H9 (cell line): ENCODE measurements around the gene PACS1. TPM values are rescaled to one million over a fixed set of nuclear protein-coding genes. Genes with fewer than 3 reads are reported as not detected.

Source experiments
- DNase-seq: peaks from one replicate; pipeline ENCODE4 v3.0.0-alpha.2; 2017
- H2AFZ ChIP-seq: one replicate; pipeline ENCODE4 v1.6.1; 2013; ENCODE audit warnings: mild to moderate bottlenecking, low read length, control low read depth, moderate library complexity
- H2AK5ac ChIP-seq: 2 replicates; pipeline ENCODE4 v1.6.1; 2013; ENCODE audit warnings: low read length, control low read depth, mixed read lengths; ENCODE audit not compliant: insufficient read length
- H2BK120ac ChIP-seq: one replicate; pipeline ENCODE4 v1.6.1; 2013; ENCODE audit warnings: low read depth, mild to moderate bottlenecking, low read length, control low read depth, inconsistent platforms; ENCODE audit not compliant: poor library complexity, severe bottlenecking
- H2BK12ac ChIP-seq: 2 replicates; pipeline ENCODE4 v1.6.1; 2013; ENCODE audit warnings: low read length, control low read depth, mixed read lengths, low read depth; ENCODE audit not compliant: insufficient read length
- H2BK15ac ChIP-seq: 2 replicates; pipeline ENCODE4 v1.6.1; 2013; ENCODE audit warnings: low read depth, low read length, control low read depth
- H2BK20ac ChIP-seq: one replicate; pipeline ENCODE4 v1.6.1; 2013; ENCODE audit warnings: low read depth, mild to moderate bottlenecking, low read length, control low read depth, inconsistent platforms; ENCODE audit not compliant: poor library complexity, severe bottlenecking
- H2BK5ac ChIP-seq: 2 replicates; pipeline ENCODE4 v1.6.1; 2013; ENCODE audit warnings: low read length, control low read depth, mixed read lengths; ENCODE audit not compliant: insufficient read length
- H3K14ac ChIP-seq: 2 replicates; pipeline ENCODE4 v1.6.1; 2013; ENCODE audit warnings: low read length, control low read depth; ENCODE audit not compliant: insufficient read depth
- H3K18ac ChIP-seq: 2 replicates; pipeline ENCODE4 v1.6.1; 2013; ENCODE audit warnings: low read depth, mild to moderate bottlenecking, mixed read lengths, low read length, control low read depth; ENCODE audit not compliant: insufficient read length
- H3K23ac ChIP-seq: 2 replicates; pipeline ENCODE4 v1.6.1; 2013; ENCODE audit warnings: low read length, control low read depth, mixed read lengths, low read depth; ENCODE audit not compliant: insufficient read length
- H3K23me2 ChIP-seq: 2 replicates; pipeline ENCODE4 v1.6.1; 2013; ENCODE audit warnings: low read depth, mild to moderate bottlenecking, mixed read lengths, low read length, control low read depth; ENCODE audit not compliant: insufficient read length, poor library complexity, severe bottlenecking
- H3K27ac ChIP-seq: 2 replicates; pipeline ENCODE4 v1.5.1; 2013; ENCODE audit warnings: low read length, control low read depth, mixed read lengths, low read depth; ENCODE audit not compliant: insufficient read length
- H3K27me3 ChIP-seq: 2 replicates; pipeline ENCODE4 v1.6.1; 2013; ENCODE audit warnings: low read length, control low read depth, inconsistent platforms; ENCODE audit not compliant: insufficient read depth
- H3K4ac ChIP-seq: 2 replicates; pipeline ENCODE4 v1.6.1; 2013; ENCODE audit warnings: low read depth, mild to moderate bottlenecking, control low read depth, inconsistent platforms, low read length, moderate library complexity
- H3K4me1 ChIP-seq: 2 replicates; pipeline ENCODE4 v1.6.1; 2013; ENCODE audit warnings: low read length, control low read depth, inconsistent platforms; ENCODE audit not compliant: insufficient read depth
- H3K4me2 ChIP-seq: 2 replicates; pipeline ENCODE4 v1.6.1; 2013; ENCODE audit warnings: low read length, control low read depth, mixed read lengths; ENCODE audit not compliant: insufficient read length, insufficient read depth
- H3K56ac ChIP-seq: 2 replicates; pipeline ENCODE4 v1.6.1; 2013; ENCODE audit warnings: low read depth, mild to moderate bottlenecking, mixed read lengths, low read length, control low read depth; ENCODE audit not compliant: insufficient read length
- H3K79me1 ChIP-seq: 2 replicates; pipeline ENCODE4 v1.6.1; 2013; ENCODE audit warnings: low read depth, mild to moderate bottlenecking, moderate library complexity, low read length, control low read depth, inconsistent platforms; ENCODE audit not compliant: insufficient read depth, poor library complexity, severe bottlenecking
- H3K79me2 ChIP-seq: 2 replicates; pipeline ENCODE4 v1.6.1; 2013; ENCODE audit warnings: low read length, control low read depth, inconsistent platforms; ENCODE audit not compliant: insufficient read depth
- H3K9ac ChIP-seq: 2 replicates; pipeline ENCODE4 v1.6.1; 2013; ENCODE audit warnings: low read length, control low read depth, mixed read lengths; ENCODE audit not compliant: insufficient read length; ENCODE audit errors: extremely low read depth
- H3K9me3 ChIP-seq: one replicate; pipeline ENCODE4 v1.6.1; 2013; ENCODE audit warnings: low read depth, low read length, inconsistent platforms; ENCODE audit not compliant: control insufficient read depth
- H3T11ph ChIP-seq: one replicate; pipeline ENCODE4 v1.6.1; 2013; ENCODE audit warnings: mild to moderate bottlenecking, low read length, control low read depth, inconsistent platforms
- H4K20me1 ChIP-seq: one replicate; pipeline ENCODE4 v1.6.1; 2013; ENCODE audit not compliant: control insufficient read depth, insufficient read length, insufficient read depth
- H4K5ac ChIP-seq: 2 replicates; pipeline ENCODE4 v1.6.1; 2013; ENCODE audit warnings: low read depth, mild to moderate bottlenecking, mixed read lengths, low read length, control low read depth; ENCODE audit not compliant: insufficient read length
- H4K8ac ChIP-seq: replicated peaks from 2 replicates; pipeline ENCODE4 v1.6.1; 2013; ENCODE audit warnings: low read length, control low read depth, mixed read lengths, low read depth; ENCODE audit not compliant: insufficient read length
- H4K91ac ChIP-seq: 2 replicates; pipeline ENCODE4 v1.6.1; 2013; ENCODE audit warnings: low read depth, mild to moderate bottlenecking, moderate library complexity, mixed read lengths, low read length, control low read depth; ENCODE audit not compliant: insufficient read length
- H3K27ac Mint-ChIP-seq, 3 experiments: 2 replicates in 2 of 3; 3 replicates in 1 of 3; pipeline ENCODE4 v1.8.0; 2020 to 2021; ENCODE audit warnings: mixed read lengths in 3 of 3, mild to moderate bottlenecking in 1 of 3, moderate library complexity in 1 of 3
- H3K27me3 Mint-ChIP-seq: 2 replicates; pipeline ENCODE4 v1.8.0; 2021; ENCODE audit warnings: low read depth, mild to moderate bottlenecking, moderate library complexity, mixed read lengths
- H3K36me3 Mint-ChIP-seq, 3 experiments: 2 replicates in 2 of 3; 3 replicates in 1 of 3; pipeline ENCODE4 v1.8.0; 2020 to 2021; ENCODE audit warnings: low read depth in 3 of 3, mixed read lengths in 3 of 3; ENCODE audit not compliant: insufficient read depth in 1 of 3
- H3K4me1 Mint-ChIP-seq, 2 experiments: 2 replicates each; pipeline ENCODE4 v1.8.0; 2020; ENCODE audit warnings: mixed read lengths in 2 of 2
- H3K4me3 Mint-ChIP-seq, 2 experiments: 2 replicates in 1 of 2; 3 replicates in 1 of 2; pipeline ENCODE4 v1.8.0; 2020 to 2021; ENCODE audit warnings: mild to moderate bottlenecking in 2 of 2, mixed read lengths in 2 of 2, moderate library complexity in 1 of 2
- H3K9me3 Mint-ChIP-seq, 2 experiments: 2 replicates in 1 of 2; 3 replicates in 1 of 2; pipeline ENCODE4 v1.8.0; 2020; ENCODE audit warnings: mild to moderate bottlenecking in 2 of 2, mixed read lengths in 2 of 2, moderate library complexity in 1 of 2
- WGBS: extraction: QIAGEN DNeasy Blood & Tissue Kit; methylation state at CpG from one replicate; pipeline ENCODE4 v1.1.7; 2013; ENCODE audit warnings: missing lambda C conversion rate, low lambda C conversion rate, mixed read lengths; ENCODE audit not compliant: insufficient read length; ENCODE audit errors: extremely low coverage; 5-methylcytosine and 5-hydroxymethylcytosine counted together
- total RNA-seq: library from RNA; stranded (reverse); gene quantifications from 2 replicates; pipeline ENCODE4 v1.2.1, GENCODE V29; 2021
- TF ChIP-seq, protein P1 (sequence below): fragments of 200-600 bp; sonication (generic); conservative IDR thresholded peaks from 3 replicates; pipeline ENCODE4 v1.8.0; 2021; ENCODE audit warnings: antibody characterized with exemption, mild to moderate bottlenecking

PACS1 gene
- total RNA-seq, 1 experiment from 2014 or later = 35.5 TPM

DNA sequence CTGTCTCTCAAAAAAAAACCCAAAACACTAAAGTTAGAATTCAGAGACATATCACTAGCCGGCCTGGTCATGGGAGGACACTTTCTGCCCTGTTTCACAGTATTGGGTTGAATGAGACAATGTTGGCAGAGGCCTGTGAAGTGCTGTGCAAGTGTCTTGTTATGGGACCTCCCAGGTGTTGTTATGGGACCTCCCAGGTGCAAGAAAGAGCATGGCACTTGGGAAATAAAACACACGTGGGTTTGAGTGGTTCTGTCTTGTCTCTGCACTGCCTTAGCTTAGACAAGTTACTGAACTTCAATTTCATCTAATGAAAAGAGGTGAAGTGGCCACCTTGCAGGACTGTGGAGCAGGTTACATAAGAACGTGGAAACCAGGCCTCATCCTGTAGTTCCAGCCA, 169.4 kb downstream of the PACS1 start:
- H3K79me2 ChIP-seq = no peaks in the 10 kb centered on the region
- Mint-ChIP-seq H3K27me3 (peaks cover 3% of the 10 kb centered on the region; the same call in 1 of the 2 replicates), H3K36me3 (peaks cover 2 to 15% (median 10%) of the 10 kb centered on the region in 3 experiments; a peak in 4 of 7 replicates), H3K27ac (no peak overlapping the region), H3K4me3 (no peak overlapping the region), H3K4me1 (peaks cover 5% of the 10 kb centered on the region in 2 experiments; a peak in 3 of 4 replicates), H3K9me3 (no peaks in the 10 kb centered on the region)
- H3K79me1 ChIP-seq = no peaks in the 10 kb centered on the region
- H2BK15ac ChIP-seq = no peak overlapping the region
- TF ChIP-seq, protein P1, sequence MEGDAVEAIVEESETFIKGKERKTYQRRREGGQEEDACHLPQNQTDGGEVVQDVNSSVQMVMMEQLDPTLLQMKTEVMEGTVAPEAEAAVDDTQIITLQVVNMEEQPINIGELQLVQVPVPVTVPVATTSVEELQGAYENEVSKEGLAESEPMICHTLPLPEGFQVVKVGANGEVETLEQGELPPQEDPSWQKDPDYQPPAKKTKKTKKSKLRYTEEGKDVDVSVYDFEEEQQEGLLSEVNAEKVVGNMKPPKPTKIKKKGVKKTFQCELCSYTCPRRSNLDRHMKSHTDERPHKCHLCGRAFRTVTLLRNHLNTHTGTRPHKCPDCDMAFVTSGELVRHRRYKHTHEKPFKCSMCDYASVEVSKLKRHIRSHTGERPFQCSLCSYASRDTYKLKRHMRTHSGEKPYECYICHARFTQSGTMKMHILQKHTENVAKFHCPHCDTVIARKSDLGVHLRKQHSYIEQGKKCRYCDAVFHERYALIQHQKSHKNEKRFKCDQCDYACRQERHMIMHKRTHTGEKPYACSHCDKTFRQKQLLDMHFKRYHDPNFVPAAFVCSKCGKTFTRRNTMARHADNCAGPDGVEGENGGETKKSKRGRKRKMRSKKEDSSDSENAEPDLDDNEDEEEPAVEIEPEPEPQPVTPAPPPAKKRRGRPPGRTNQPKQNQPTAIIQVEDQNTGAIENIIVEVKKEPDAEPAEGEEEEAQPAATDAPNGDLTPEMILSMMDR = no peak
- H2BK5ac ChIP-seq = no peak overlapping the region
- no peak overlapping the region for H2BK12ac ChIP-seq
- H2BK20ac ChIP-seq = no peak overlapping the region
- no peak overlapping the region for H3K18ac ChIP-seq
- no peak overlapping the region for H3K9ac ChIP-seq
- no peak overlapping the region for H3K27ac ChIP-seq
- no CpG with 5 or more reads among the region's 3 CpGs for WGBS
- H3K23ac ChIP-seq = no peak overlapping the region
- H3K9me3 ChIP-seq = no peaks in the 10 kb centered on the region
- H2AK5ac ChIP-seq = no peak overlapping the region
- no peak overlapping the region for H4K91ac ChIP-seq
- no peak overlapping the region for H3K14ac ChIP-seq
- no peak overlapping the region for H2BK120ac ChIP-seq
- no peak for DNase-seq
- H3K23me2 ChIP-seq = no peaks in the 10 kb centered on the region
- H4K5ac ChIP-seq = no peak overlapping the region
- H3K27me3 ChIP-seq = no peaks in the 10 kb centered on the region
- no peaks in the 10 kb centered on the region for H3K4me1 ChIP-seq
- no peak overlapping the region for H3K4me2 ChIP-seq
- H4K20me1 ChIP-seq = no peaks in the 10 kb centered on the region
- H3K56ac ChIP-seq = no peak overlapping the region
- H3K4ac ChIP-seq = no peak overlapping the region
- H3T11ph ChIP-seq = no peak overlapping the region
- no peak overlapping the region for H4K8ac ChIP-seq
- no peak overlapping the region for H2AFZ ChIP-seq
